GM19351 (cell line): Measurements from ENCODE around the gene DCAF8.
"Not testable (repeated sequence)": the region's sequence is repeated elsewhere in the genome, so short reads cannot be mapped to it uniquely, and the experiment has no call there.

Experiments used
- ATAC-seq: cut with Tn5 transposase; IDR thresholded peaks from one replicate; pipeline ENCODE4 v1.9.1; 2021; ENCODE audit warnings: mild to moderate bottlenecking, moderate library complexity; ENCODE audit not compliant: unreplicated experiment

The DCAF8 gene

GRCh38 chr1:160261893-160262794 is at the start of gene DCAF8:
TSS of gene DCAF8 (minus strand) at chr1:160262549. CDS start at chr1:160244008, 18,541 bp downstream.
- peak; percentile 78 for ATAC-seq

- no peak for ATAC-seq
Measured at GRCh38 chr1:160309571-160309970, 47.2 kb upstream of the DCAF8 start.

GRCh38 chr1:160309185-160309557 is 46.8 kb upstream of the DCAF8 start:
- ATAC-seq = no peak

DNA sequence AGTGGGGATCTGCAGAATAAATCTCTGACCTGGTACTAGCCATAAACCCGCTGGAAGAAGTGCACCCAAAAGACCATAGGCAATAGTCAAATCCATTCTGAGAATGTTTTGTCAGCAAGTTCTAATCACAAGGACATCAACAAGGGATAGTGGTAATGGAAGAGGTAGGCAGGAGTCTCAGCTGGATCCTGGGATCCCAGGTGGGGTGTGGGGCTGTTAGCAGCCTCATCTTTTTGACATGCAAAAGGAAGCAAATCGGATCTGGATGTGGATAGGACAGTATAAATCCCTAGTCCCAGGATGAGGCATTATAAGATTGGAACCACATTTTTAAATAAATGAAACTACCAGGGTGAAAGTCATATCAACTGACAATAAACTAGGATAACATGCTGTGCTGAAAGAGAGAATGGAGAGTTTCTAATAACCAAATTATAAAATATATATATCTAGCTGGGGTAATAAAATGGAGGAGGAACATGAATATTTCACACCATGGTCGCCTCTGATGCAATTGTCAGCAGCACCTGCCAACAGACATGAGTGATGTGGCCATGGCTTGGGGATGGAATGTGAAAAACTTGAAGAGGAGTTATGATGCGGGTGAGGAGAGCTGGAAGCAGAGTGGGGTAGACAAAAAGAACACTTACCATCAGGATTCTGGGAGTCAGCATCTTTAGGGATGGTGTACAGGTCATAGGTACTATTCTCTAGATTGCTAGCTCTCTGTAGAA is 46.3 kb upstream of the DCAF8 start:
- no peak for ATAC-seq

DNA sequence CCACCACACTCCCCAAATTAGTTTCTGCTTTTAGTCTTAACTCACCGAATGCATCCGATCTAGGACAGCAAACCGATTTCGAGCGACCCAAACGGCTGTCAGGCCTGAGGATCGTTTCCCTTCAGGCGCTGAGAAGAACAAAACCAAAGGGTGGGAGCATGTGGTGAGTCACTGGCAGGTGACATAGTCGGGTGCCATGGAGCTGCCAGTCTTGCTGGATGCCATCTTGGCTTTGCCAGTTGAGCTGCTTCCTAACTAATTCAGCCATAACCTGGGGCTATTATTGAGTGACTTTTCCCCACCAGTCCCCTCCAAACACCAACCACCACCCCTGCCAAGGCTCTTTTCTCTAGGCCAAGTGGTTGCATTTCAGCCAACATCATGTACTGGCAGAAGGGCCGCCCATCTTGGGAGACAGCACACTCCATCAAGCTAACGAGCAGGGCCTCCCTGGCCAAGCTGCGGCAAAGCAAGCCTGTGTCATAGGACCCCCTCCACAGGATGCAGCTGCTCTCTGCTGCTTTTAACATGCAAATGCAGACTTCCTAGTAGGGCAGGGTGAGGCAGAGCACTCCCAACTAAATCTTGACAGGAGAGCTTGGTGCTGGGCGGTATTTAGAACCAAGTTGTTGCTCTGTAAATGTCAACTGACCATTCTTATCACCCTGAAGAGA is 44.9 kb upstream of the DCAF8 start:
- no peak for ATAC-seq

- no peak for ATAC-seq
Measured at GRCh38 chr1:160300173-160300572, 37.8 kb upstream of the DCAF8 start.

GRCh38 chr1:160296036-160296435 is 33.7 kb upstream of the DCAF8 start:
- no peak for ATAC-seq

DNA sequence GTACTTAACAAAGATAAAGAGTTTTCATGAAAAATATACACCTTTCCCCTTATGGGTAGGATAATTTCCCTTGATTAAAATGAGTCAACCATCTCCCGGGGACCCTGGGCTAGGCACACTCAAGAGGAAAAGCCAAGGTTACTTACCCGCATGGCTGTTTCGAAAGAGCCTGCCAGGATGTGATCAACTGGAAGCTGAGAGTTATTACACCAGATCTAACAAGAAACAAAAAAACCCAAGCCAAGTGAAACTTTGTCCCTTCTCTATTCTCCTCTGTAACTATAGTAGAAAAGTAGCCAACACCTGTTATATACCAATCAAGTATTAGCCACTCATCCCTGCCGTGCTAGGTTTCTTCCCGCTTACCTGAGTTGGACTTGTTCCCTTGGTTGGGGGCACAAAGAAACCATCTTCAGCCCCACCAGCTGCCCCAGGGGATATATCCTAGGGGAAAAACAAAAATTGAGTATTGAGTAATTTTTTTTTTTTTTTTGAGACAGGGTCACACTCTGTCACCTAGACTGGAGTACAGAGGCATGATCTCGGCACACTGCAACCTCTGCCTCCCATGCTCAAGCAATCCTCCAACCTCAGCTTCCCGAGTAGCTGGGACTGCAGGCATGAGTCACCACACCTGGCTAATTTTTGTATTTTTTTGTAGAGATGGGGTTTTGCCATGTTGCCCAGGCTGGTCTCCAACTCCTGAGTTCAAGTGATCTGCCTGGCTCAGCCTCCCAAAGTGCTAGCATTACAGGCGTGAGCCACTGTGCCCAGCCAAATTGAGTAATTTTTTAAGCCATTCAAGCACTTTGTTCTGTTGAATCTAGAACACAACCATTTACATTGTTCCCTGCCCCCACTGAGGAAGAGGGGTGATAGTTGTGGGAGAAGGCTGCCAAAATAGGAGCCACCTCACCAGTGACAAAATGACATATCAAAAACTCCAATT is 30.9 kb upstream of the DCAF8 start:
- ATAC-seq = no peak

- peak; percentile 75 for ATAC-seq
Measured at GRCh38 chr1:160291248-160292220, 29.2 kb upstream of the DCAF8 start.

DNA sequence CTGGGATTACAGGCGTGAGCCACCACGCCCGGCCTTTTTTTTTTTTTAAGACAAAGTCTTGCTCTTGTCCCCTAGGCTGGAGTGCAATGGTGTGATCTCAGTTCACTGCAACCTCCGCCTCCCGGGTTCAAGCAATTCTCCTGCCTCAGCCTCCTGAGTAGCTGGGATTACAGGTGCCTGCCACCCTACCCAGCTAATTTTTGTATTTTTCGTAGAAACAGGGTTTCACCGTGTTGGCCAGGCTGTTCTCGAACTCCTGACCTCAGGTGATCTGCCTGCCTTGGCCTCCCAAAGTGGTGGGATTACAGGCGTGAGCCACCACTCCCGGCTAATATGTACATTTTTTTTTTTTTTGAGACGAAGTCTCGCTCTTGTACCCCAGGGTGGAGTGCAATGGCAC is 25.4 kb upstream of the DCAF8 start:
- not testable (repeated sequence) for ATAC-seq

DNA sequence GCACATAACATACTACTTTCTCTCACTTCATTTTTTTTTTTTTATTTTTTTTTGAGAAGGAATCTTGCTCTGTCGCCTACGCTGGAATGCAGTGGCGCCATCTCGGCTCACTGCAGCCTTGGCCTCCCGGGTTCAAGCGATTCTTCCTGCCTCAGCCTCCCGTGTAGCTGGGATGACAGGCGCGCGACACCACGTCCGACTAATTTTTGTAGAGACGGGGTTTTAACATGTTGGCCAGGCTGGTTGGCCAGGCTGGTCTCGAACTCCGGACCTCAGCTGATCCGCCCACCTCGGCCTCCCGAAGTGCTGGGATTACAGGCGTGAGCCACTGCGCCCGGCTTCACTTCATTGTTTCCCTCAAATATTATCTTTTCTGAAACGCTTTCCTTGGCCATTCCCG is 23.2 kb upstream of the DCAF8 start:
- no peak for ATAC-seq

- peak; percentile 98 for ATAC-seq
Measured at GRCh38 chr1:160284782-160285344, 22.5 kb upstream of the DCAF8 start, which contains the start of gene PEX19. TSS of gene PEX19 (minus strand) at chr1:160285133. CDS start at chr1:160285124, 9 bp downstream.

GRCh38 chr1:160284220-160284781 is 22.0 kb upstream of the DCAF8 start:
- peak; percentile 19 for ATAC-seq

GRCh38 chr1:160282807-160283206 is 20.5 kb upstream of the DCAF8 start:
- ATAC-seq = no peak

GRCh38 chr1:160277987-160278386 is 15.6 kb upstream of the DCAF8 start:
- no peak for ATAC-seq

DNA sequence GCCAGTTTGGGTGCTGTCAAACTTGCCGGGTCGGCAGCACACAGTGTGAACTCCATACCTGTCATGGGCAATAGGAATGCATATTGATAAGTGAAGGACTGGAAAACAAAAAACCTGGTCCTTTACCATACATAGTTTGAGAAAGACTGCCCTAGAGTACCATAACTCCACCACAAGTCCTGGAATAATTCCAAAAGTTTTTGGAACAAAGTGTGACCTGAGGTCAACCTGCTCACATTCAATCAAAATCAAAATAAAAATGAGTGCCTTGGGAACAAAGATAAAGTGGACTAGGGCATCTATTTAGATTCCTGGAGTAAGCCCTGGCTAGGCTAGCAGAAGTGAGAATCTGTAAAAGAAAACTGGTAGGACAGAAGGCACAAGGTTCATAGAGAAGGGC is 15.0 kb upstream of the DCAF8 start:
- no peak for ATAC-seq

- no peak for ATAC-seq
Measured at GRCh38 chr1:160271025-160271424, 8.7 kb upstream of the DCAF8 start.

GRCh38 chr1:160267284-160267991 is 5.1 kb upstream of the DCAF8 start:
- ATAC-seq = no peak
